Left kidney (tissue), 2 donors: ENCODE measurements around the gene GRID2. TPM values are rescaled to one million over a fixed set of nuclear protein-coding genes. Genes with fewer than 3 reads are reported as not detected.

Experiments used
- DNase-seq: peaks from one replicate; pipeline ENCODE4 v3.0.0-alpha.2; 2013
- polyA plus RNA-seq: library from polyadenylated mRNA; unstranded; fragments of 120-200 nt; gene quantifications from one replicate; pipeline ENCODE4 v1.2.1, GENCODE V29; 2013; ENCODE audit not compliant: insufficient read length

Gene GRID2
- polyA plus RNA-seq, 1 donor, result 5.6 TPM

GRCh38 chr4:93414041-93414550 lies 1110.3 kb downstream of the GRID2 start:
- no peak for DNase-seq

DNA sequence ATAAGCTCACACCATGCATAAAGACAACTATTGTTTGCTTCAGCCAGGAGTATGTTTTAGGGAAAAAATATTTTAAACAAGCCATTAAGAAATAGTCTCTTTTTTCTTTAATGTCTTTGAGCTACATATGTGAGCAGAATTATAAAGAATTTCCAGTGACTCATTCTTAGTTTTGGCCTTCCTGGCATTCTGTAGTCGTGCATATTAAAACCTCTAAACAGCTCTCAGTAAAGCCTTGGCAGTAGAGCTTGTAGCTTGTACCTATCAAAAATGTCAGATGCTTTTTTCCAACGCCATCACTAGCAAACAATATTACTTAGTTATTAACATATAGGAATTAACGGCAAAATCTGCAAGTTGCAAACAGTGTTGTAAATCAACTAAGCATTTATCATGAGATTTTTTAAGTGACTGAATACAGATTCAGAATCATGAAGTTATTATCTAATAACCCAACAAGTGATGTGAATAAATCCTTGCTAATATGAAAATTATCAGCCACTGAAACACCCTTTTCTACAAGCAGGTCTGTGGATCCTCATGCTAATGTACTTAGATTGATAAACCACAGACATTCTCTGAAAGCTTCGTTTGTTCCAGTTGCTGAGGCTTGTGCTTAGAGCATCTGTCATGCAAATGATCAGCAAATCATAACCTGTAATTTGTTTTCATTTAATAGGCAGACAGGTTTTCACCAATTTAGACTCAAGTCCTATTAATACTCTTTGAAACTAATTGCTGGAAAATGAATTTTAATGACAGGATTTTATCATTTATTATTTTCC lies 1112.8 kb downstream of the GRID2 start:
- DNase-seq, result no peak

- no peak for DNase-seq
These were observed 1127.6 kb downstream of the GRID2 start for GRCh38 chr4:93431371-93431770.

DNA sequence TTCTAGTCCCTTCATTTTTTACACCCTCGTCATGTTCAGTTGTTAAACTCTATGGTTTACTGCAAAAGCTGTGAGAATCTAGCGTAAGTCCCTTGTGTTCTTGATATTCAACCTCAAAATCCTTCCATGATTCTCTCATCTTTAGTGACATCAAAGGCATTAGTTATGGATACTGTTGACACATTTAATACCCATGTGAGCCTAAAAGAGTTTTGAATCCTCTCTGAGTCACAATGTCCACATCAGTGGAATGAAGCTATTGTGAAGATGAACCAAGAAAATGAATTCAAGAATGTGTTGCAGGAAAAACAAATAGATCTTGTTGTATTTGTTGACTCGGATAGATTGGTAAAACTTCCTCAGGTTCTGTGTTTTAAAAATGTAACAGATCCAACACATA lies 1130.1 kb downstream of the GRID2 start:
- no peak for DNase-seq

DNA sequence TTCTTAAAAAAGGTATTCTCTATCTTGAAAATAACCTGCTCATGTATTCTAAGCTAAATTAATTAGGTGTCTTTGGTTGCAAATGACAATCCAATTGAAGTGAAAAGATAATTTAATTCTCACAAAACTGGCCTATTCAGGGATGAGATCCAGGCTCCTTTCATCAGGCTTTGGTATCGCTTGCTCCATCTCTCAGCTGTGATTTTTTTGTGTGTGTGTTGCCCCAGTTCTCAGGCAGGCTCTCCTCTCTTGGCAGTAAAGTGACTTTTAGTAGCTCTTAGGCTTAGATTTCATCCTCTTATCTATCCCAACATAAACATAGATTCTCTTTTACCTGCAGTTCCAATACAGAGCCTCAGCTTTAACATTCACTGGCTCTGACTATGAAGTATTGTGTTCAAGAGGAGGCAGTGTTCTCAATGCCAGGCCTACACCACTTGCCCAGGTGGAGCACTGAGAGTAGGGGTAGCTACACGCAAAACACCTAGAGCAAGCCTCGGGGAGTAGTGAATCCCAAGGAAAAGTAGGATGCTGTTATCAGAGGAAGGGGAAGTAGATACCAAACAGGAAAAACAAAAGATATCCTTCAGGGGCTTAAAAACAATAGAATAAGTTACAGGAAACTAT lies 1132.3 kb downstream of the GRID2 start:
- DNase-seq, result no peak

- DNase-seq, result no peak
These were observed 1134.2 kb downstream of the GRID2 start for GRCh38 chr4:93437991-93438390.

GRCh38 chr4:93444860-93445259 lies 1141.1 kb downstream of the GRID2 start:
- no peak for DNase-seq

- no peak for DNase-seq
These were observed 1142.3 kb downstream of the GRID2 start for GRCh38 chr4:93446038-93446437.

DNA sequence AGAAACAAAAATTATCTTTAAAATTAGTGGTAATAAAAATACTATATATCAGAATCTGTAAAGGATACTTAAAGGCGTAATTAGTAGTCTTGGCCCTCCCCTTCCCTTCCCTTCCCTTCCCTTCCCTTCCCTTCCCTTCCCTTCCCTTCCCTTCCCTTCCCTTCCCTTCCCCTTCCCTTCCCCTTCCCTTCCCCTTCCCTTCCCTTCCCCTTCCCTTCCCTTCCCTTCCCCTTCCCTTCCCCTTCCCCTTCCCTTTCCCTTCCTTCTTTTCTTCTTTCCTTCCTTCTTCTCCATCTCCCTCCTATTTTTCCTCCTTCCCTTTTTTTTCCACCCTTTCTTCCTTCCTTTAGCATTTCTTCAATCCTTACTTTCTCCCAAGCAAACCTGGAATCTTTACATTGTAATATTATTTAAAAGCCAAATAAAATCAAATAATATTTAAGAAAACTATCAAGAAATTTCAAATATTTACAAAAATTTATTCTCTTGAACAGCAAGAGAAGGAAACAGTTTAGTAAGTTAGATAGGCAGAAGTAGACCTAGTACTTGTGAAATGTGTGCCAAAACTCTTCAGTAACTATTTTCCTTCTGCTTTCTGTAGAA lies 1145.0 kb downstream of the GRID2 start:
- no peak for DNase-seq

DNA sequence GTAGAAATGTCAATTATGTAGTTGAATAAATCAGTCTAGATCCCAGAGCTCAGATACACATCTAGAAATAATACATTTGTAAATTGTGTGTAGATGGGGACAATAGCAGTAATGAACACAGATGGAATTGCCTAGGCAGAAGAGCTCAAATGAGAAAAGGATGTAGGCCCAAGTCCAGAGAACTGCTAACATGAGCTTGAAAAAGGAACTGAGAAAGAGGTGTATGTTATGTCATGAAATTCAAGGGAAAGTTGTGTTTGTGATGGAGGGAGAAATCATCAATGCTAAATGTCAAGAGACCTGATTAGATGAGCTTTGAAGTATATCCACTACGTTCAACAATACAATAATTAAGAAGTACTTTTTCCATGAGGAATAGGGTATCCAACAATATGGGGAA lies 1148.2 kb downstream of the GRID2 start:
- DNase-seq, result no peak

GRCh38 chr4:93461541-93461940 lies 1157.8 kb downstream of the GRID2 start:
- DNase-seq, result no peak

- DNase-seq, result no peak
These were observed 1162.7 kb downstream of the GRID2 start for GRCh38 chr4:93466446-93466845.

DNA sequence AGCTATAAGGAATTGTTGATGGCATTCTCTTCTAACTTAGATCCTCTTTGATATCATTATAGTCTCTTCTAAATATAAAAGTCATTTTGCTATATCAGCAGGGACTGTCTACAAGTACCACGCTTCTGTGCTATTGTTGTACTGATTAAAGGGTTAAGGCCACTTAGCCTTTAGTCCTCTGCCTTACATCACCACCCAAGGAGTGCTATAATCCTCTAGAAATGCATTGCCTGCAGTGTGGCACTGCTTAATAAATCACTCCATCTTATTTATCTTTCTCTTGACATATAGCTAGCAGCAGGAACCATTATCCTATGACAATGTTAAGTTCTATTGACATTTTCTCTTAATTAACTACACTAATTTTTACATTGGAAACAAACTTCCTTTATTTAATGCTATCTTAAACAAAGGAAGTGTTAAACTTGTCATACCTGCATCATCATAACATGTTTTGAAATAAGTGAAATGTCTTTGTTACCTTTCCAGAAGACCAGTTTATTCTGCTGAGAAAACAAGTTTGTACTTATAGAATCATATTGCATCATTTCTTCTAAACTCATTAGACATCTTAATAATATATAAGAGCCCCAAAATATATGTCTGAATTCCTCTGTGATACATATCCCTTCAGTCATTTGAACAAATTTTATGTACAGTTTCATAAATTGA lies 1163.9 kb downstream of the GRID2 start:
- DNase-seq, result no peak

GRCh38 chr4:93469560-93469959 lies 1165.8 kb downstream of the GRID2 start:
- no peak for DNase-seq

DNA sequence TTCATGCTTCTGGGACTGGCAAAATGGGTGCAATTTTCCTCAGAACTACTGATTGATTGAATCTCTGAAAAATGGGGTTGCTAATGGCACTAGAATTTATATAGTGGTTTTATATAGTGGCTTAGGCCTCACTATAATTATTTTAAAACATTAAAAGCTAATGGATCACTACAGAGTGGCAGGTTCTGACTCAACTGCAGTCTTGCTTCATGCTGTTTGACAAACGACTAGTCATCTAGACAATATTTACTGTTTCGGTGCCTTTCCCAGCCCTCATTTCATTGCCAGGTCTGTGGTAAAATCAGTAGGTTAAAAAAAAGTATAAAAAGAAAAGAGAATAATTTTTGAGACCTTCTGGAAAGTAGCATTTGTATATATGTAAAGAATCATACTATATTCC lies 1172.0 kb downstream of the GRID2 start:
- DNase-seq, result no peak

DNA sequence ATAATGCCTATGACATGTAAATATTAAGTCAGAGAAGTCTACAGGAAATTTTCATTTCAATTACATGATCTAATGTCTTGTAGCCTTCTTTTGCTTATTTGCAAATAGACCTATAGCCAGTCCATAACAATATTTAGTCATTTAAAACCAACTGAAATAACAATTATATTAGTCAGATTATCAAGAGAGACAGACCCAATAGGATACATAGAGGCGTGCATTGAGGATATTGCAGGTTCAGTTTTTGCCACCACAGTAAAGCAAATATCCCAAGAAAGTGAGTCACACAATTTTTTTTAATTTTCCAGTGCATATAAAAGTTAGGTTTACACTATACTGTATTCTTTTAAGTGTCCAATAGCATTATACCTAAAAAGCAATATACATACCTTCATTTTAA lies 1175.0 kb downstream of the GRID2 start:
- DNase-seq, result no peak

DNA sequence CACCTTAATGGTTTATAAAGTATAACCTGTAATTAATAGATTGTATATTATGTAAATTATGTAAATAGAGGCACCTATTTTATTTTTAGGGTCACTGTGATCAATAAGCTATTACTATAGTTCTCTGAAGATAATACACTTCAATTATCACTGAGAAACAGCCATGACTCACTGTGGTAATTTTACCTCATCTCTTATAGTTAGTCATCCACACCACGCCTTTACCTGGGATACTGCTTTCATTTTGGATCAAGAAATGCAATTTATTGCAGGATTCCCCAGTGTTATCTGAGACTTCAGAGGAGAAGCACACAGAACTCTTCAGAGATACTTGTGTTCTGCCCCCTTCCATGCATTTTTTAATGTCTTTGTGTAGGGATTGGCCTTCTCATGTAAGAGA lies 1176.7 kb downstream of the GRID2 start:
- DNase-seq, result no peak

DNA sequence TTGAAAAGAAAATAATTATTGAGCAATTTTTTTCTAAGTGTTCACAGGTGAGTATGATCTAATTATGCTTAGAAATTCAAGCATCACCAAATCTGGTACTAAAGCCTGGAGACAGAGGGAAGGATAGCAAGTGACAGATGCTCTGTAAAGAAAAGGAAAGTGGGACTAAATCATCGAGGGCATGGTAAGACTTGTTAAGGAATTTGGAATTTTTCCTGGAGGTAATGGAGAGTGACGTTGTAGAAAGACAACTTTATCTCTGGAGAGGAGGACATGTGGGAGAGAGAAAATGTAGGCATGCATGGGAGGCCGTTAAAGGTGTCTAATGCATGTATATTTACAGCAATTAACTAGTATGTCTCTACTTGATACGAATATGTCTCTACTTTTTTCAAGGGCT lies 1191.6 kb downstream of the GRID2 start:
- DNase-seq, result no peak

GRCh38 chr4:93501244-93501643 lies 1197.5 kb downstream of the GRID2 start:
- DNase-seq, result no peak

GRCh38 chr4:93501946-93502345 lies 1198.2 kb downstream of the GRID2 start:
- no peak for DNase-seq

- DNase-seq, result no peak
These were observed 1199.2 kb downstream of the GRID2 start for GRCh38 chr4:93502991-93503390.

GRCh38 chr4:93513851-93514250 lies 1210.1 kb downstream of the GRID2 start:
- DNase-seq, result peak; percentile 30

DNA sequence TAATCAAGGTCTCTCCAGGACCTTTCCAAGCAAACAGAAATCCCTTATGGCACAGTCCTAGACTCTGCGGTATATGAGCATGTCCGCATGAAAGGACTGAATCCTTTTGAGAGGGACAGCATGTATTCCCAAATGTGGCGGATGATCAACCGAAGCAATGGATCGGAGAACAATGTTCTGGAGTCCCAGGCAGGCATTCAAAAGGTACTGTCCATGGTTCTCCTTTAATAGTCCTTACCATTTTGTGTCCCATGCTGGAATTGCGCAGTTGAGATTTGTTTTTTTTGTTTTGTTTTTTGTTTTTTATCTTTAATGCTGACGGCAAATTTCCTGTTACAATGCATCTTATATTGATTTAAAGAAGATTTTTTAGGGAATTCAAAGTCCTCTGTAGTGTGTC lies 1211.4 kb downstream of the GRID2 start:
- no peak for DNase-seq
